Activated CD4-positive, alpha-beta T cell treated with anti-CD3 and anti-CD28 coated beads, Interleukin-2, amount 50 U/mL, for 1 hour (primary cell): Measurements from ENCODE around the gene MSH6.
A peak's percentile ranks its signal among the peaks of the same experiment; 100 is the strongest.

ENCODE experiments used
- DNase-seq: peaks from one replicate; pipeline ENCODE4 v3.0.0-alpha.2; 2020

Gene MSH6

GRCh38 chr2:47782671-47783485 lies at the start of gene MSH6:
Gene MSH6, plus strand, starts transcription at chr2:47783145. Its CDS starts 89 bp downstream, at chr2:47783234.
- DNase-seq, result peak; percentile 85

- no peak for DNase-seq
These were observed 47.6 kb upstream of the MSH6 start for GRCh38 chr2:47735136-47735869.

GRCh38 chr2:47735912-47736311 lies 47.0 kb upstream of the MSH6 start:
- DNase-seq, result no peak

GRCh38 chr2:47737191-47737975 lies 45.6 kb upstream of the MSH6 start:
- no peak for DNase-seq

GRCh38 chr2:47738331-47738730 lies 44.6 kb upstream of the MSH6 start:
- DNase-seq, result no peak

GRCh38 chr2:47741101-47741500 lies 41.8 kb upstream of the MSH6 start:
- DNase-seq, result no peak

- no peak for DNase-seq
These were observed 41.3 kb upstream of the MSH6 start for GRCh38 chr2:47741637-47742036.

GRCh38 chr2:47744074-47744473 lies 38.9 kb upstream of the MSH6 start:
- DNase-seq, result no peak

GRCh38 chr2:47747878-47748277 lies 35.1 kb upstream of the MSH6 start:
- no peak for DNase-seq

- no peak for DNase-seq
These were observed 31.0 kb upstream of the MSH6 start for GRCh38 chr2:47751856-47752414.

- DNase-seq, result no peak
These were observed 15.5 kb upstream of the MSH6 start for GRCh38 chr2:47767497-47767844.

GRCh38 chr2:47767880-47768609 lies 14.9 kb upstream of the MSH6 start:
- DNase-seq, result peak; percentile 67

- no peak for DNase-seq
These were observed 13.6 kb upstream of the MSH6 start for GRCh38 chr2:47769318-47769717.

GRCh38 chr2:47771211-47771610 lies 11.7 kb upstream of the MSH6 start:
- no peak for DNase-seq

- DNase-seq, result no peak
These were observed 10.6 kb upstream of the MSH6 start for GRCh38 chr2:47772343-47772742.

GRCh38 chr2:47774567-47774966 lies 8.4 kb upstream of the MSH6 start:
- DNase-seq, result no peak

- no peak for DNase-seq
These were observed 5.5 kb upstream of the MSH6 start for GRCh38 chr2:47777277-47777937.

GRCh38 chr2:47778698-47779425 lies 4.1 kb upstream of the MSH6 start:
- no peak for DNase-seq

GRCh38 chr2:47779426-47779790 lies 3.5 kb upstream of the MSH6 start:
- DNase-seq, result no peak

- no peak for DNase-seq
These were observed 619 bp upstream of the MSH6 start for GRCh38 chr2:47782381-47782670.
